Ishikawa (cell line): Measurements from ENCODE around the gene LIN52.
A peak's percentile ranks its signal among the peaks of the same experiment; 100 is the strongest.

Source experiments
- CEBPB ChIP-seq: IDR thresholded peaks from 2 replicates; pipeline ENCODE4 v1.6.1; 2012
- CREB1 ChIP-seq: IDR thresholded peaks from 2 replicates; pipeline ENCODE4 v1.6.1; 2012; ENCODE audit warnings: low read depth
- EGR1 ChIP-seq: IDR thresholded peaks from 2 replicates; pipeline ENCODE4 v1.6.1; 2012
- EP300 ChIP-seq: IDR thresholded peaks from 2 replicates; pipeline ENCODE4 v1.6.1; 2012; ENCODE audit warnings: borderline replicate concordance
- FOXM1 ChIP-seq: IDR thresholded peaks from 2 replicates; pipeline ENCODE4 v1.6.1; 2012; ENCODE audit warnings: low read depth, borderline replicate concordance
- MAX ChIP-seq: IDR thresholded peaks from 2 replicates; pipeline ENCODE4 v1.6.1; 2012
- NFIC ChIP-seq: IDR thresholded peaks from 2 replicates; pipeline ENCODE4 v1.6.1; 2012
- RAD21 ChIP-seq: IDR thresholded peaks from 2 replicates; pipeline ENCODE4 v1.6.1; 2012; ENCODE audit warnings: low read depth
- REST ChIP-seq: IDR thresholded peaks from 2 replicates; pipeline ENCODE4 v1.6.1; 2012; ENCODE audit warnings: low read depth, mild to moderate bottlenecking
- TAF1 ChIP-seq: IDR thresholded peaks from 2 replicates; pipeline ENCODE4 v1.6.1; 2012; ENCODE audit warnings: low read depth, mild to moderate bottlenecking
- TCF12 ChIP-seq: IDR thresholded peaks from 2 replicates; pipeline ENCODE4 v1.6.1; 2012; ENCODE audit warnings: low read depth
- TEAD4 ChIP-seq: IDR thresholded peaks from 2 replicates; pipeline ENCODE4 v1.6.1; 2012
- YY1 ChIP-seq: IDR thresholded peaks from 2 replicates; pipeline ENCODE4 v1.6.1; 2012; ENCODE audit warnings: low read depth
- ZBTB7A ChIP-seq: IDR thresholded peaks from 2 replicates; pipeline ENCODE4 v1.6.1; 2012; ENCODE audit warnings: low read depth
- TF ChIP-seq, protein P1 (sequence below): IDR thresholded peaks from 2 replicates; pipeline ENCODE4 v1.6.1; 2012

LIN52 gene

DNA sequence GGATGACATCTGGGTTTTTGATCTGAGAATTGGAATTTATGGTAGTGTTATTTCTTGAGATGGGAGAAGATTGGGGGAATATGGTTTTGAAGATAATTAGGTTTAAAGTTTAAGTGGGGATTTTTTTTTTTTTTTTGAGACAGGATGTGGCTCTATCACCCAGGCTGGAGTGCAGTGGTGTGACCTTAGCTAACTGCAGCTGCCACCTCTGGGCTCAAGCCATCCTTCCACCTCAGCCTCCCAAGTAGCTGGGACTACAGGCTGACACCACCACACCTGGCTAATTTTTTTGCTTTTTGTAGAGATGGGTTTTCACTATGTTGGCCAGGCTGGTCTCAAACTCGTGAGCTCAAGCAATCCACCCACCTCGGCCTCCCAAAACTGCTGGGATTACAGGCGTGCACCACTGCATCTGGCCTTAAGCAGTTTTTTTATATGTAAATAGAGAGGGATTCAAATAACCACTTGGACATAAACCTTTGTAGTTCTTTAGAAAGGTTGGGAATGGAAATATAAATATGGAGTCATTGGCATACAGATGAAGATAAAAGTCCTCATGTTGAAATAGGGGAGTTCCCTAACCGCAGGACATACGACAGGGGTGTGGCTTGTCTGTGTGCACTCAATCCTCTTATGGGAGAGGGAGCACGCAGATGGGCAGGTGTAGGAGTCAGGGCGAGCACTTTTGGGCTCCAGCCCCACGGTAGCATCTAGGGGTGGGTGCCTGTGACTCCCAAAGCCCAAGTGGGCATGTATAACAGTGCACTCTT, 4.7 kb downstream of the LIN52 start:
- TF ChIP-seq TCF12 (no peak), MAX (no peak), EGR1 (no peak), EP300 (no peak)

GRCh38 chr14:74105381-74105780, 20.6 kb downstream of the LIN52 start:
- TF ChIP-seq TAF1 (no peak), FOXM1 (no peak), TEAD4 (no peak), NFIC (no peak), CREB1 (no peak), TCF12 (no peak), CEBPB (no peak), EP300 (no peak), YY1 (no peak), EGR1 (no peak), RAD21 (no peak), REST (no peak), ZBTB7A (no peak), MAX (no peak)
- TF ChIP-seq, protein P1, sequence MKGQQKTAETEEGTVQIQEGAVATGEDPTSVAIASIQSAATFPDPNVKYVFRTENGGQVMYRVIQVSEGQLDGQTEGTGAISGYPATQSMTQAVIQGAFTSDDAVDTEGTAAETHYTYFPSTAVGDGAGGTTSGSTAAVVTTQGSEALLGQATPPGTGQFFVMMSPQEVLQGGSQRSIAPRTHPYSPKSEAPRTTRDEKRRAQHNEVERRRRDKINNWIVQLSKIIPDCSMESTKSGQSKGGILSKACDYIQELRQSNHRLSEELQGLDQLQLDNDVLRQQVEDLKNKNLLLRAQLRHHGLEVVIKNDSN, result no peak

- no peak for TF ChIP-seq CEBPB
- no peak for TF ChIP-seq TEAD4
- no peak for TF ChIP-seq RAD21
- TF ChIP-seq NFIC, result no peak
- TF ChIP-seq TAF1, result no peak
- TF ChIP-seq REST, result no peak
- TF ChIP-seq TCF12, result no peak
- no peak for TF ChIP-seq ZBTB7A
These were observed 24.6 kb downstream of the LIN52 start for GRCh38 chr14:74109369-74109768.

GRCh38 chr14:74111395-74112216, 26.9 kb downstream of the LIN52 start:
- peak; percentile 71 for TF ChIP-seq RAD21

GRCh38 chr14:74126315-74127013, 41.7 kb downstream of the LIN52 start:
- TF ChIP-seq ZBTB7A (no peak), EGR1 (no peak), RAD21 (no peak), REST (no peak), TCF12 (no peak), CREB1 (no peak), TAF1 (no peak), NFIC (no peak)
- TF ChIP-seq, protein P1, result no peak
